ENCODE results near the gene ADGRG7. TPM values are rescaled to one million over a fixed set of nuclear protein-coding genes. Genes with fewer than 3 reads are reported as not detected.

Gene ADGRG7
- not detected in 2 replicates for total RNA-seq

GRCh38 chr3:100609305-100609704, at the start of gene ADGRG7:
Gene ADGRG7, plus strand, starts transcription at chr3:100609601. Its CDS starts 256 bp downstream, at chr3:100609857.

GRCh38 chr3:100708989-100709841, 99.8 kb downstream of the ADGRG7 start, which contains the start of gene TFG:
Gene TFG, plus strand, starts transcription at chr3:100709494. Its CDS starts 4,192 bp downstream, at chr3:100713686.

Small RNA genes within 50 kb of the gene (small RNA-seq; reads per million reads assigned to genes)
- not detected for gene RF00322

Other genes with a start within 250 kb of the ADGRG7 start
- 63.8 and 68.9 TPM in 2 replicates for gene TOMM70, start 208.5 kb upstream of the ADGRG7 start, total RNA-seq
- gene LNP1, start 208.1 kb upstream of the ADGRG7 start, total RNA-seq: 2.2 and 2.9 TPM in 2 replicates
- gene TMEM45A, start 117.0 kb upstream of the ADGRG7 start, total RNA-seq: 4.6 and 6.4 TPM in 2 replicates
- 136 and 153 TPM in 2 replicates for gene TFG, start 99.9 kb downstream of the ADGRG7 start, total RNA-seq